ENCODE data around the gene PLK3. TPM values are rescaled to one million over a fixed set of nuclear protein-coding genes. Genes with fewer than 3 reads are reported as not detected.
"Not testable (repeated sequence)": the region's sequence is repeated elsewhere in the genome, so short reads cannot be mapped to it uniquely, and the experiment has no call there.

The PLK3 gene
- 24.7 TPM for polyA plus RNA-seq (2013, experiment 1 of 2)
- 19.3 TPM for polyA plus RNA-seq (2013, experiment 2 of 2)

GRCh38 chr1:44799770-44800584 is at the start of gene PLK3:
PLK3 (plus strand) TSS chr1:44800377; CDS start chr1:44800464, 87 bp downstream.
- H3K4me1 ChIP-seq (ENCODE audit: control insufficient read depth, insufficient read depth, low read length, poor library complexity, severe bottlenecking), result peaks cover 32% of the 10 kb centered on the region
- peak within 1 kb of the TSS; percentile 91 for H3K4me3 ChIP-seq (ENCODE audit: extremely low read depth, insufficient read depth, low read length, poor library complexity, severe bottlenecking)
- peak within 1 kb of the TSS; percentile 96 for H3K27ac ChIP-seq (ENCODE audit: low read depth, low read length, severe bottlenecking)
- 1% methylated on average over 69 to 72 of the region's 79 CpGs for WGBS, 2 experiments (ENCODE audit: insufficient coverage in 2 of 2)
- peaks cover 33% of the 10 kb centered on the region for H3K36me3 ChIP-seq (ENCODE audit: control insufficient read depth, insufficient read depth, low read length)
- H3K9me3 ChIP-seq (ENCODE audit: control insufficient read depth, low read length), result no peaks in the 10 kb centered on the region

- Histone ChIP-seq H3K4me1 (ENCODE audit: control insufficient read depth, insufficient read depth, low read length, poor library complexity, severe bottlenecking) (no peaks in the 10 kb centered on the region), H3K27ac (ENCODE audit: low read depth, low read length, severe bottlenecking) (no peak overlapping the region), H3K4me3 (ENCODE audit: extremely low read depth, insufficient read depth, low read length, poor library complexity, severe bottlenecking) (no peak overlapping the region), H3K9me3 (ENCODE audit: control insufficient read depth, low read length) (no peaks in the 10 kb centered on the region), H3K36me3 (ENCODE audit: control insufficient read depth, insufficient read depth, low read length) (peaks cover 94% of the 10 kb centered on the region)
- WGBS, 2 experiments (ENCODE audit: insufficient coverage in 2 of 2), result 85 to 100% methylated on average over 2 of the region's 2 CpGs
These were observed 42.8 kb upstream of the PLK3 start for GRCh38 chr1:44757420-44757819.

DNA sequence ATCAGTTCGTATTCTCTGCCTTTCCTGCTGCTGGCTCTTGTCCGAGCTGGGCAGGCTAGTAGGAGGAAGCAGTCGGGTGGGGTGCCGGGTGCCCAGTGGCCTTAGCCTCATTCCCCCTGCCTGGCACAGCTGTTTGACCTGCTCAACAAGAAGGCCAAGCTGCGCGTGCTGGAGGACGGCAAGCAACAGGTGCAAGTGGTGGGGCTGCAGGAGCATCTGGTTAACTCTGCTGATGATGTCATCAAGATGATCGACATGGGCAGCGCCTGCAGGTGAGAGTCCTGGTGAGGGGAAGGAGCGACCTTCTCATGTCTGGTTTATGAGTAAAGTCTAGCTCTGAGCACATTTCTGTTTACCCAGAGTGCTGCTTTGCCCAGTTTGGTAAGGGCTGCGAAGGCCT is 41.1 kb upstream of the PLK3 start:
- Histone ChIP-seq H3K4me3 (ENCODE audit: extremely low read depth, insufficient read depth, low read length, poor library complexity, severe bottlenecking) (no peak overlapping the region), H3K9me3 (ENCODE audit: control insufficient read depth, low read length) (no peaks in the 10 kb centered on the region), H3K4me1 (ENCODE audit: control insufficient read depth, insufficient read depth, low read length, poor library complexity, severe bottlenecking) (no peaks in the 10 kb centered on the region), H3K27ac (ENCODE audit: low read depth, low read length, severe bottlenecking) (no peak overlapping the region), H3K36me3 (ENCODE audit: control insufficient read depth, insufficient read depth, low read length) (peaks cover 96% of the 10 kb centered on the region)
- 85 to 88% methylated on average over 10 to 11 of the region's 11 CpGs for WGBS, 2 experiments (ENCODE audit: insufficient coverage in 2 of 2)

DNA sequence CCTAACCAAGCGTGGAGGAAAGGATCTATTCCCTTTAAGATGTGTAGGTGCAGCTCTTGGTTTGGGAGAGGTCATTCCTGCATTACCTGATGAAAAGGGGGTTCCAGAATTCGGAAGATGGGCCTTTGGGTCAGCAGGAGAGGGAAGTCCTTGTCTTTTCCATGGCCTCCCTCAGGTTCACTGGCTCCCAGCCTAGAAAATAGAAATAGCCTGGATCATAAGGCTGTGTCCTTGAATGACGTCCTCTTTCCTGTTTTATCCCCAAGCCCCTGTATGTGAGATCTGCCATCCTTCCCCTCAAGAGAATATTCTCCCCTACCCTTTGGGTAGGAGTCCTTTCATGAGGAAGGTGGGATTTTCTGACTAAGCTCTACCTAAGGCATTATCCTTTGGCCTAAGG is 39.3 kb upstream of the PLK3 start:
- Histone ChIP-seq H3K27ac (ENCODE audit: low read depth, low read length, severe bottlenecking) (no peak overlapping the region), H3K4me1 (ENCODE audit: control insufficient read depth, insufficient read depth, low read length, poor library complexity, severe bottlenecking) (no peaks in the 10 kb centered on the region), H3K36me3 (ENCODE audit: control insufficient read depth, insufficient read depth, low read length) (peaks cover 96% of the 10 kb centered on the region), H3K9me3 (ENCODE audit: control insufficient read depth, low read length) (no peaks in the 10 kb centered on the region), H3K4me3 (ENCODE audit: extremely low read depth, insufficient read depth, low read length, poor library complexity, severe bottlenecking) (no peak overlapping the region)
- WGBS, 2 experiments (ENCODE audit: insufficient coverage in 2 of 2), result 87 to 100% methylated on average over 2 to 3 of the region's 3 CpGs

DNA sequence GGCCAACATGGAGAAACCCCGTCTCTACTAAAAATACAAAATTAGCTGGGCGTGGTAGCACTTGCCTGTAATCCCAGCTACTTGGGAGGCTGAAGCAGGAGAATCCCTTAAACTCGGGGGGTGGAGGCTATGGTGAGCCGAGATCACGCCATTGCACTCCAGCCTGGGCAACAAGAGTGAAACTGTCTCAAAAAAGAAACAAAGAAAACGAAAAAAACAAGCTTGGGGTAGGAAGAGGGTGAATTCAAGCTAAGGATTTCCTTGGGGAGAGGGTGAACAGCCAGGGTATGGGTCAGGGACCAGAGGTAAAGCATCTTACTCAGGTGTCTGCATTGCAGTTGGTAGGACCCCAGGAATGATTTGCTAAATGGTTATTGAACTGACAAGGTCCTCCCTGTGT is 33.8 kb upstream of the PLK3 start:
- H3K36me3 ChIP-seq (ENCODE audit: control insufficient read depth, insufficient read depth, low read length), result peaks cover 70% of the 10 kb centered on the region
- H3K27ac ChIP-seq (ENCODE audit: low read depth, low read length, severe bottlenecking); H3K4me1 ChIP-seq (ENCODE audit: control insufficient read depth, insufficient read depth, low read length, poor library complexity, severe bottlenecking); H3K9me3 ChIP-seq (ENCODE audit: control insufficient read depth, low read length); H3K4me3 ChIP-seq (ENCODE audit: extremely low read depth, insufficient read depth, low read length, poor library complexity, severe bottlenecking): not testable (repeated sequence)
- WGBS, 2 experiments (ENCODE audit: insufficient coverage in 2 of 2), result 91 to 97% methylated on average over 5 of the region's 6 CpGs

DNA sequence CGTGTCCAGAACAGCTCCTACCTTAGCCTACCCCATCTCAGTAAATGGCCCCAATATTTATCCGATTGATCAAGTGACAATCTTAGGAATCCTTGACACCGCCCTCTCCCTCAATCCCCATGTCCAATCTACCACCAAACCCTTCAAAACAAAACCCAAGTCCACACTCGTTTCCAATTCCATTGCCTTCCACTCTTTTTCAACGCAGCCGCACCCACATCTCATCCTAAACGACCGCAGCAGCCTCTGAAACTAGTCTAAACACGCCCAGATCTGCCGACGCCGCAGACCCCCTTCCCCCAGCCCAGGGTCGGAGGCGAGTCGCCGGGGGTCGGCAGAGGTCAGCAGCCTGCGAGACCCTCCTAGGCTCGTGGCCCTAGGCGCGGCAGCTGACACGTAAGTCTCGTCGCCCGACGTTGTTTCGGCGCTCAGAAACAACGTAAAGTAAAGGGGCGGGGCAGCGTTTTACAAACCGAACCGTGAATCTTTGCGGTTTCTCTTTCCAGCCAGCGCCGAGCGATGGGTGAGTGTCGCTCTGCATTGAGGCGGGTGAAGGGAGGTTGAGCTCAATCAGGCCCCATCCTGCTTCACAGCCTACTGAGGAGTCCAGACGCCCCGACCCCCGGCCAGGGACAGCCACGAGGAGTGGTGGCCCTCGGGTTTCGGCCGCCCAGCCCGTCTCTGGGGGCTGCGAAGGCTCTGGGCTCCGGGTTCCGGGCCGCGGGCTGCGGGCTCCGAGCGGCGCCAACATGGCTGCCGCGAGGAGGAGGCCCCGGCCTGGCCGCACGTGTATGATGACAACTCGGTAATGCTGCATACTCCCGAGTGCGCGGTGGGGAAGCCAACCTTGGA is 24.9 kb upstream of the PLK3 start, which contains the start of gene RPS8:
TSS of gene RPS8 (plus strand) at position 463 of the 852 bp plus-strand sequence. CDS start at position 520, 57 bp downstream.
- Histone ChIP-seq H3K4me3 (ENCODE audit: extremely low read depth, insufficient read depth, low read length, poor library complexity, severe bottlenecking) (peak within 1 kb of the TSS; percentile 94), H3K9me3 (ENCODE audit: control insufficient read depth, low read length) (no peaks in the 10 kb centered on the region), H3K36me3 (ENCODE audit: control insufficient read depth, insufficient read depth, low read length) (peaks cover 44% of the 10 kb centered on the region), H3K4me1 (ENCODE audit: control insufficient read depth, insufficient read depth, low read length, poor library complexity, severe bottlenecking) (peaks cover 14% of the 10 kb centered on the region), H3K27ac (ENCODE audit: low read depth, low read length, severe bottlenecking) (peak within 1 kb of the TSS; percentile 97)
- WGBS, 2 experiments (ENCODE audit: insufficient coverage in 2 of 2), result 1% methylated on average over 64 of the region's 65 CpGs

DNA sequence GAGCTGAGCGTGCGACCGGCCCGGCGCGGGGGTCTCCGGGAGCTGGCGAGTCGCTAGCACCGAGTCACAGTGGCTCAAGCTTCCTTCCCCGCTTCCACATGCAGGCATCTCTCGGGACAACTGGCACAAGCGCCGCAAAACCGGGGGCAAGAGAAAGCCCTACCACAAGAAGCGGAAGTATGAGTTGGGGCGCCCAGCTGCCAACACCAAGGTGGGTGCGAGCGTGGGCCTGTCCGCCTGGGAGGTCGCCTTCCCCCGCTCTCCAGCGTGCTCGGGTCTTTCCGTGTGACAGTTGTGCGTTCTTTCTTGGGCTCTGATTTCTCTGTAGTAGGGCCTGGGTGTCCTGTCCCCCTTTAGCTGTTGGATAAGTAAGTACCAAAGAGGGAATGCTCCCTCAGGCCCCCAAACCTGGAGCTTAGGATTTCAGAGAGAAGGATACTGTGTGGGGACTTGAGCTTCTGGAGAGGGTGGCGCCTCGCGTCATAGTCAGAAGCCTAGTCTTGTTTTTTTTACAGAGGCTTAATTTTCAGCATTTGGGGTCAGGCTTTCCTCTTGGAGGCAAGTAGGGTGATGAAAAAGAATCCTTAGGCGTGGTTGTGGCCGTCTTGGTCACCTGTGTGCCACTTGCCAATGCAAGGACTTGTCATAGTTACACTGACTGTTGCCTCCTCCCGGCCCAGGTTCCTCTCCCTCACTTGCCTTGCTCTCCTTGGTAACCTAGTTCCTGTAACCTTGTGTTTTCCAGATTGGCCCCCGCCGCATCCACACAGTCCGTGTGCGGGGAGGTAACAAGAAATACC is 24.0 kb upstream of the PLK3 start:
- 2 to 3% methylated on average over 23 to 31 of the region's 36 CpGs for WGBS, 2 experiments (ENCODE audit: insufficient coverage in 2 of 2)
- peaks cover 14% of the 10 kb centered on the region for H3K4me1 ChIP-seq (ENCODE audit: control insufficient read depth, insufficient read depth, low read length, poor library complexity, severe bottlenecking)
- peaks cover 52% of the 10 kb centered on the region for H3K36me3 ChIP-seq (ENCODE audit: control insufficient read depth, insufficient read depth, low read length)
- no peaks in the 10 kb centered on the region for H3K9me3 ChIP-seq (ENCODE audit: control insufficient read depth, low read length)
- peak overlapping the region; percentile 94 for H3K4me3 ChIP-seq (ENCODE audit: extremely low read depth, insufficient read depth, low read length, poor library complexity, severe bottlenecking)
- peak overlapping the region; percentile 97 for H3K27ac ChIP-seq (ENCODE audit: low read depth, low read length, severe bottlenecking)

DNA sequence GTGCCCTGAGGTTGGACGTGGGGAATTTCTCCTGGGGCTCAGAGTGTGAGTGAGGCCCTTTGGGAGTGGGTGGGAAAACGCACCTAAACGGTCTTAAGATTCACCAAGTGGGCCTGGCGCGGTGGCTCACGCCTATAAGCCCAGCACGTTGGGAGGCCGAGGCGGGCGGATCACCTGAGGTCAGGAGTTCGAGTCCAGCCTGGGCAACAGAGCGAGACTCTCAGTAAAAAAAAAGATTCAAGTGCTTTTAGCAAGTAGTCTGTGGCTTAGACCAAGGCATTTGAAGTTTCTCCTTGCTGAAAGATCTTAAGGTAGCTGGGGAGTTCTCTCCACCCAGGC is 23.5 kb upstream of the PLK3 start:
- Histone ChIP-seq H3K36me3 (ENCODE audit: control insufficient read depth, insufficient read depth, low read length) (peaks cover 57% of the 10 kb centered on the region), H3K9me3 (ENCODE audit: control insufficient read depth, low read length) (no peaks in the 10 kb centered on the region), H3K27ac (ENCODE audit: low read depth, low read length, severe bottlenecking) (peak overlapping the region; percentile 59), H3K4me3 (ENCODE audit: extremely low read depth, insufficient read depth, low read length, poor library complexity, severe bottlenecking) (peak overlapping the region; percentile 94), H3K4me1 (ENCODE audit: control insufficient read depth, insufficient read depth, low read length, poor library complexity, severe bottlenecking) (peaks cover 14% of the 10 kb centered on the region)
- WGBS, 2 experiments (ENCODE audit: insufficient coverage in 2 of 2), result 46 to 49% methylated on average over 11 of the region's 12 CpGs

DNA sequence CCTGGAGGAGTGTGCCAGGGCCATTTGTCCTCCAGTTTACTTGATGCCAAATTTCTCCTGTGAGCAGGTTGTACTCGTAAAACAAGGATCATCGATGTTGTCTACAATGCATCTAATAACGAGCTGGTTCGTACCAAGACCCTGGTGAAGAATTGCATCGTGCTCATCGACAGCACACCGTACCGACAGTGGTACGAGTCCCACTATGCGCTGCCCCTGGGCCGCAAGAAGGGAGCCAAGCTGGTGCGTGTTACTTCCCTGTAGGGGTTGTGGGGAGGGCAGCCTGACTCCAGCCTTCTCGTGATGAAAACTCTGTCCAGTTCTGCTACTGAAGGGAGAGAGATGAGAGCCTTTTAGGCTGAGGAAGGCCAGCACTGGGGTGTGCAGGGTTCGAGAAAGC is 22.6 kb upstream of the PLK3 start:
- H3K9me3 ChIP-seq (ENCODE audit: control insufficient read depth, low read length), result no peaks in the 10 kb centered on the region
- H3K4me1 ChIP-seq (ENCODE audit: control insufficient read depth, insufficient read depth, low read length, poor library complexity, severe bottlenecking), result peaks cover 14% of the 10 kb centered on the region
- 96% methylated on average over 13 of the region's 14 CpGs for WGBS, 2 experiments (ENCODE audit: insufficient coverage in 2 of 2)
- H3K36me3 ChIP-seq (ENCODE audit: control insufficient read depth, insufficient read depth, low read length), result peaks cover 60% of the 10 kb centered on the region
- peak overlapping the region; percentile 94 for H3K4me3 ChIP-seq (ENCODE audit: extremely low read depth, insufficient read depth, low read length, poor library complexity, severe bottlenecking)
- H3K27ac ChIP-seq (ENCODE audit: low read depth, low read length, severe bottlenecking), result peak overlapping the region; percentile 23

GRCh38 chr1:44777969-44778635 is 22.1 kb upstream of the PLK3 start:
- Histone ChIP-seq H3K4me1 (ENCODE audit: control insufficient read depth, insufficient read depth, low read length, poor library complexity, severe bottlenecking) (peaks cover 14% of the 10 kb centered on the region), H3K36me3 (ENCODE audit: control insufficient read depth, insufficient read depth, low read length) (peaks cover 60% of the 10 kb centered on the region), H3K27ac (ENCODE audit: low read depth, low read length, severe bottlenecking) (peak overlapping the region; percentile 23), H3K4me3 (ENCODE audit: extremely low read depth, insufficient read depth, low read length, poor library complexity, severe bottlenecking) (peak overlapping the region; percentile 1), H3K9me3 (ENCODE audit: control insufficient read depth, low read length) (no peaks in the 10 kb centered on the region)
- 94 to 98% methylated on average over 11 to 13 of the region's 13 CpGs for WGBS, 2 experiments (ENCODE audit: insufficient coverage in 2 of 2)

Data from mesodermal cell (in vitro differentiated cells).